H9 (cell line): ENCODE results near the gene BCAS2. TPM values are rescaled to one million over a fixed set of nuclear protein-coding genes. Genes with fewer than 3 reads are reported as not detected.

Experiments used
- DNase-seq: peaks from one replicate; pipeline ENCODE4 v3.0.0-alpha.2; 2017
- H2AFZ ChIP-seq: one replicate; pipeline ENCODE4 v1.6.1; 2013; ENCODE audit warnings: mild to moderate bottlenecking, low read length, control low read depth, moderate library complexity
- H2AK5ac ChIP-seq: 2 replicates; pipeline ENCODE4 v1.6.1; 2013; ENCODE audit warnings: low read length, control low read depth, mixed read lengths; ENCODE audit not compliant: insufficient read length
- H2BK120ac ChIP-seq: one replicate; pipeline ENCODE4 v1.6.1; 2013; ENCODE audit warnings: low read depth, mild to moderate bottlenecking, low read length, control low read depth, inconsistent platforms; ENCODE audit not compliant: poor library complexity, severe bottlenecking
- H2BK12ac ChIP-seq: 2 replicates; pipeline ENCODE4 v1.6.1; 2013; ENCODE audit warnings: low read length, control low read depth, mixed read lengths, low read depth; ENCODE audit not compliant: insufficient read length
- H2BK15ac ChIP-seq: 2 replicates; pipeline ENCODE4 v1.6.1; 2013; ENCODE audit warnings: low read depth, low read length, control low read depth
- H2BK20ac ChIP-seq: one replicate; pipeline ENCODE4 v1.6.1; 2013; ENCODE audit warnings: low read depth, mild to moderate bottlenecking, low read length, control low read depth, inconsistent platforms; ENCODE audit not compliant: poor library complexity, severe bottlenecking
- H2BK5ac ChIP-seq: 2 replicates; pipeline ENCODE4 v1.6.1; 2013; ENCODE audit warnings: low read length, control low read depth, mixed read lengths; ENCODE audit not compliant: insufficient read length
- H3K14ac ChIP-seq: 2 replicates; pipeline ENCODE4 v1.6.1; 2013; ENCODE audit warnings: low read length, control low read depth; ENCODE audit not compliant: insufficient read depth
- H3K18ac ChIP-seq: 2 replicates; pipeline ENCODE4 v1.6.1; 2013; ENCODE audit warnings: low read depth, mild to moderate bottlenecking, mixed read lengths, low read length, control low read depth; ENCODE audit not compliant: insufficient read length
- H3K23ac ChIP-seq: 2 replicates; pipeline ENCODE4 v1.6.1; 2013; ENCODE audit warnings: low read length, control low read depth, mixed read lengths, low read depth; ENCODE audit not compliant: insufficient read length
- H3K23me2 ChIP-seq: 2 replicates; pipeline ENCODE4 v1.6.1; 2013; ENCODE audit warnings: low read depth, mild to moderate bottlenecking, mixed read lengths, low read length, control low read depth; ENCODE audit not compliant: insufficient read length, poor library complexity, severe bottlenecking
- H3K27ac ChIP-seq: 2 replicates; pipeline ENCODE4 v1.5.1; 2013; ENCODE audit warnings: low read length, control low read depth, mixed read lengths, low read depth; ENCODE audit not compliant: insufficient read length
- H3K27me3 ChIP-seq: 2 replicates; pipeline ENCODE4 v1.6.1; 2013; ENCODE audit warnings: low read length, control low read depth, inconsistent platforms; ENCODE audit not compliant: insufficient read depth
- H3K4ac ChIP-seq: 2 replicates; pipeline ENCODE4 v1.6.1; 2013; ENCODE audit warnings: low read depth, mild to moderate bottlenecking, control low read depth, inconsistent platforms, low read length, moderate library complexity
- H3K4me1 ChIP-seq: 2 replicates; pipeline ENCODE4 v1.6.1; 2013; ENCODE audit warnings: low read length, control low read depth, inconsistent platforms; ENCODE audit not compliant: insufficient read depth
- H3K4me2 ChIP-seq: 2 replicates; pipeline ENCODE4 v1.6.1; 2013; ENCODE audit warnings: low read length, control low read depth, mixed read lengths; ENCODE audit not compliant: insufficient read length, insufficient read depth
- H3K56ac ChIP-seq: 2 replicates; pipeline ENCODE4 v1.6.1; 2013; ENCODE audit warnings: low read depth, mild to moderate bottlenecking, mixed read lengths, low read length, control low read depth; ENCODE audit not compliant: insufficient read length
- H3K79me1 ChIP-seq: 2 replicates; pipeline ENCODE4 v1.6.1; 2013; ENCODE audit warnings: low read depth, mild to moderate bottlenecking, moderate library complexity, low read length, control low read depth, inconsistent platforms; ENCODE audit not compliant: insufficient read depth, poor library complexity, severe bottlenecking
- H3K79me2 ChIP-seq: 2 replicates; pipeline ENCODE4 v1.6.1; 2013; ENCODE audit warnings: low read length, control low read depth, inconsistent platforms; ENCODE audit not compliant: insufficient read depth
- H3K9ac ChIP-seq: 2 replicates; pipeline ENCODE4 v1.6.1; 2013; ENCODE audit warnings: low read length, control low read depth, mixed read lengths; ENCODE audit not compliant: insufficient read length; ENCODE audit errors: extremely low read depth
- H3K9me3 ChIP-seq: one replicate; pipeline ENCODE4 v1.6.1; 2013; ENCODE audit warnings: low read depth, low read length, inconsistent platforms; ENCODE audit not compliant: control insufficient read depth
- H3T11ph ChIP-seq: one replicate; pipeline ENCODE4 v1.6.1; 2013; ENCODE audit warnings: mild to moderate bottlenecking, low read length, control low read depth, inconsistent platforms
- H4K20me1 ChIP-seq: one replicate; pipeline ENCODE4 v1.6.1; 2013; ENCODE audit not compliant: control insufficient read depth, insufficient read length, insufficient read depth
- H4K5ac ChIP-seq: 2 replicates; pipeline ENCODE4 v1.6.1; 2013; ENCODE audit warnings: low read depth, mild to moderate bottlenecking, mixed read lengths, low read length, control low read depth; ENCODE audit not compliant: insufficient read length
- H4K8ac ChIP-seq: replicated peaks from 2 replicates; pipeline ENCODE4 v1.6.1; 2013; ENCODE audit warnings: low read length, control low read depth, mixed read lengths, low read depth; ENCODE audit not compliant: insufficient read length
- H4K91ac ChIP-seq: 2 replicates; pipeline ENCODE4 v1.6.1; 2013; ENCODE audit warnings: low read depth, mild to moderate bottlenecking, moderate library complexity, mixed read lengths, low read length, control low read depth; ENCODE audit not compliant: insufficient read length
- H3K27ac Mint-ChIP-seq, 3 experiments: 2 replicates in 2 of 3; 3 replicates in 1 of 3; pipeline ENCODE4 v1.8.0; 2020 to 2021; ENCODE audit warnings: mixed read lengths in 3 of 3, mild to moderate bottlenecking in 1 of 3, moderate library complexity in 1 of 3
- H3K27me3 Mint-ChIP-seq: 2 replicates; pipeline ENCODE4 v1.8.0; 2021; ENCODE audit warnings: low read depth, mild to moderate bottlenecking, moderate library complexity, mixed read lengths
- H3K36me3 Mint-ChIP-seq, 3 experiments: 2 replicates in 2 of 3; 3 replicates in 1 of 3; pipeline ENCODE4 v1.8.0; 2020 to 2021; ENCODE audit warnings: low read depth in 3 of 3, mixed read lengths in 3 of 3; ENCODE audit not compliant: insufficient read depth in 1 of 3
- H3K4me1 Mint-ChIP-seq, 2 experiments: 2 replicates each; pipeline ENCODE4 v1.8.0; 2020; ENCODE audit warnings: mixed read lengths in 2 of 2
- H3K4me3 Mint-ChIP-seq, 2 experiments: 2 replicates in 1 of 2; 3 replicates in 1 of 2; pipeline ENCODE4 v1.8.0; 2020 to 2021; ENCODE audit warnings: mild to moderate bottlenecking in 2 of 2, mixed read lengths in 2 of 2, moderate library complexity in 1 of 2
- H3K9me3 Mint-ChIP-seq, 2 experiments: 2 replicates in 1 of 2; 3 replicates in 1 of 2; pipeline ENCODE4 v1.8.0; 2020; ENCODE audit warnings: mild to moderate bottlenecking in 2 of 2, mixed read lengths in 2 of 2, moderate library complexity in 1 of 2
- CTCF ChIP-seq: fragments of 200-600 bp; sonication (generic); conservative IDR thresholded peaks from 3 replicates; pipeline ENCODE4 v1.8.0; 2021; ENCODE audit warnings: antibody characterized with exemption, mild to moderate bottlenecking
- WGBS: extraction: QIAGEN DNeasy Blood & Tissue Kit; methylation state at CpG from one replicate; pipeline ENCODE4 v1.1.7; 2013; ENCODE audit warnings: missing lambda C conversion rate, low lambda C conversion rate, mixed read lengths; ENCODE audit not compliant: insufficient read length; ENCODE audit errors: extremely low coverage; 5-methylcytosine and 5-hydroxymethylcytosine counted together
- total RNA-seq: library from RNA; stranded (reverse); gene quantifications from 2 replicates; pipeline ENCODE4 v1.2.1, GENCODE V29; 2021

BCAS2 gene
- total RNA-seq, 1 experiment from 2014 or later: 72.1 TPM

GRCh38 chr1:114620419-114620818 is 39.0 kb upstream of the BCAS2 start:
- Histone ChIP-seq H3K27me3 (no peaks in the 10 kb centered on the region), H3K4me1 (no peaks in the 10 kb centered on the region), H3K23me2 (no peaks in the 10 kb centered on the region), H3K9ac (no peak overlapping the region), H2AFZ (no peak overlapping the region), H3K23ac (no peak overlapping the region), H2BK15ac (no peak overlapping the region), H4K8ac (no peak overlapping the region), H2BK12ac (no peak overlapping the region), H3K14ac (no peak overlapping the region), H2BK5ac (no peak overlapping the region), H3K79me1 (no peaks in the 10 kb centered on the region), H3K27ac (no peak overlapping the region), H2BK120ac (no peak overlapping the region), H3T11ph (no peak overlapping the region), H3K4ac (no peak overlapping the region), H3K56ac (no peak overlapping the region), H4K5ac (no peak overlapping the region), H4K91ac (no peak overlapping the region), H3K9me3 (no peaks in the 10 kb centered on the region), H3K79me2 (no peaks in the 10 kb centered on the region), H3K4me2 (no peak overlapping the region), H2BK20ac (no peak overlapping the region), H2AK5ac (no peak overlapping the region), H3K18ac (no peak overlapping the region), H4K20me1 (no peaks in the 10 kb centered on the region)
- TF ChIP-seq CTCF: no peak
- Mint-ChIP-seq H3K27ac (no peak overlapping the region), H3K36me3 (peaks cover 0 to 3% (median 0%) of the 10 kb centered on the region in 3 experiments; a peak in 1 of 7 replicates), H3K27me3 (no peaks in the 10 kb centered on the region), H3K4me3 (no peak overlapping the region), H3K9me3 (no peaks in the 10 kb centered on the region), H3K4me1 (peaks cover 0 to 3% of the 10 kb centered on the region in 2 experiments; a peak in 2 of 4 replicates)
- WGBS: no CpG with 5 or more reads among the region's 2 CpGs
- no peak for DNase-seq
